HG03135 (cell line): Measurements from ENCODE around the gene ACOX3.
A peak's percentile ranks its signal among the peaks of the same experiment; 100 is the strongest.
"Not testable (repeated sequence)": the region's sequence is repeated elsewhere in the genome, so short reads cannot be mapped to it uniquely, and the experiment has no call there.

Source experiments
- ATAC-seq: cut with Tn5 transposase; IDR thresholded peaks from one replicate; pipeline ENCODE4 v1.9.1; 2021; ENCODE audit warnings: mild to moderate bottlenecking, moderate library complexity; ENCODE audit not compliant: unreplicated experiment

ACOX3 gene

GRCh38 chr4:8435656-8436121 lies 4.8 kb downstream of the ACOX3 start:
- peak; percentile 50 for ATAC-seq

GRCh38 chr4:8434251-8435073 lies 6.1 kb downstream of the ACOX3 start:
- no peak for ATAC-seq

- no peak for ATAC-seq
These were observed 7.4 kb downstream of the ACOX3 start for GRCh38 chr4:8433136-8433535.

- no peak for ATAC-seq
These were observed 9.0 kb downstream of the ACOX3 start for GRCh38 chr4:8431553-8431952.

GRCh38 chr4:8428288-8429097 lies 12.0 kb downstream of the ACOX3 start:
- ATAC-seq = peak; percentile 93

- ATAC-seq = peak; percentile 55
These were observed 12.7 kb downstream of the ACOX3 start for GRCh38 chr4:8427761-8428287.

GRCh38 chr4:8427262-8427661 lies 13.3 kb downstream of the ACOX3 start:
- ATAC-seq = no peak

GRCh38 chr4:8422786-8423185 lies 17.7 kb downstream of the ACOX3 start:
- no peak for ATAC-seq

GRCh38 chr4:8422327-8422726 lies 18.2 kb downstream of the ACOX3 start:
- no peak for ATAC-seq

- not testable (repeated sequence) for ATAC-seq
These were observed 20.4 kb downstream of the ACOX3 start for GRCh38 chr4:8420151-8420550.

- peak; percentile 70 for ATAC-seq
These were observed 21.1 kb downstream of the ACOX3 start for GRCh38 chr4:8419222-8420041.

GRCh38 chr4:8417071-8417614 lies 23.4 kb downstream of the ACOX3 start:
- ATAC-seq = no peak

GRCh38 chr4:8414377-8414776 lies 26.1 kb downstream of the ACOX3 start:
- ATAC-seq = no peak

GRCh38 chr4:8412288-8412687 lies 28.2 kb downstream of the ACOX3 start:
- no peak for ATAC-seq

GRCh38 chr4:8411351-8412180 lies 29.0 kb downstream of the ACOX3 start:
- no peak for ATAC-seq

GRCh38 chr4:8410641-8411271 lies 29.8 kb downstream of the ACOX3 start:
- ATAC-seq = no peak

- no peak for ATAC-seq
These were observed 30.4 kb downstream of the ACOX3 start for GRCh38 chr4:8410066-8410625.

- ATAC-seq = no peak
These were observed 31.1 kb downstream of the ACOX3 start for GRCh38 chr4:8409264-8410065.
